Measurements from ENCODE around the gene SCNN1G.

DNA sequence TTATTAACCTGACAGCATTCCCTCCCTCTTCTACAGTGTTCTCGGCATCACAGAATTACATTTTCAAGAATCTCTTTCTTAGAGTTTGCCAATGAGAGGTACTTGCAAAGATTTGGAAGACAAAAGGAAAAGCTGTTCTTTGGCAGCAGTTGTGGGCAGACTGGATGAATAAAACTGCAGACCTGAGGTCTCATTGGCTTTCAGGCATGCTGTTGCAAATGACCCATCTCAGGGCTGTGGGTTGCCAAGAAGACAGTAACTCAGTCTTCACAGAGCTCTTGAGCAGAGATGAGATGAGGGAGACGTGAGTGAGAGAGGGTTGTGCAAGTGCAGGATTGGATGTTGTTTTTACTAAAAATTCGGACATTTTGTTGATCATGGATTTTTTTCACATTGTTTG lies 22.0 kb upstream of the SCNN1G start:
- TF ChIP-seq, protein P1, sequence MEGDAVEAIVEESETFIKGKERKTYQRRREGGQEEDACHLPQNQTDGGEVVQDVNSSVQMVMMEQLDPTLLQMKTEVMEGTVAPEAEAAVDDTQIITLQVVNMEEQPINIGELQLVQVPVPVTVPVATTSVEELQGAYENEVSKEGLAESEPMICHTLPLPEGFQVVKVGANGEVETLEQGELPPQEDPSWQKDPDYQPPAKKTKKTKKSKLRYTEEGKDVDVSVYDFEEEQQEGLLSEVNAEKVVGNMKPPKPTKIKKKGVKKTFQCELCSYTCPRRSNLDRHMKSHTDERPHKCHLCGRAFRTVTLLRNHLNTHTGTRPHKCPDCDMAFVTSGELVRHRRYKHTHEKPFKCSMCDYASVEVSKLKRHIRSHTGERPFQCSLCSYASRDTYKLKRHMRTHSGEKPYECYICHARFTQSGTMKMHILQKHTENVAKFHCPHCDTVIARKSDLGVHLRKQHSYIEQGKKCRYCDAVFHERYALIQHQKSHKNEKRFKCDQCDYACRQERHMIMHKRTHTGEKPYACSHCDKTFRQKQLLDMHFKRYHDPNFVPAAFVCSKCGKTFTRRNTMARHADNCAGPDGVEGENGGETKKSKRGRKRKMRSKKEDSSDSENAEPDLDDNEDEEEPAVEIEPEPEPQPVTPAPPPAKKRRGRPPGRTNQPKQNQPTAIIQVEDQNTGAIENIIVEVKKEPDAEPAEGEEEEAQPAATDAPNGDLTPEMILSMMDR (IDR thresholded peaks at IDR 0.05): no peak
- no peak for TF ChIP-seq POLR2A (IDR thresholded peaks at IDR 0.05)
